HepG2 (cell line): ENCODE data around the gene CEBPA. TPM values are rescaled to one million over a fixed set of nuclear protein-coding genes. Genes with fewer than 3 reads are reported as not detected.
A peak's percentile ranks its signal among the peaks of the same experiment; 100 is the strongest.

Source experiments
- ADNP ChIP-seq: sonication (generic); formaldehyde crosslinking; IDR thresholded peaks from 2 replicates; pipeline ENCODE4 v1.4.0; 2020; ENCODE audit warnings: missing genetic modification reagents
- HMG20B ChIP-seq: conservative IDR thresholded peaks from 2 replicates; pipeline ENCODE4 v1.6.1; 2016; ENCODE audit warnings: missing genetic modification reagents, missing compliant biosample characterization
- KAT2B ChIP-seq: fragments of 150-350 bp; IDR thresholded peaks from 2 replicates; pipeline ENCODE4 v1.6.1; 2014; ENCODE audit warnings: low read depth, low read length, borderline replicate concordance
- KDM1A ChIP-seq: IDR thresholded peaks from 2 replicates; pipeline ENCODE4 v1.6.1; 2016; ENCODE audit warnings: missing compliant biosample characterization
- PHF5A ChIP-seq: IDR thresholded peaks from one replicate; pipeline ENCODE4 v1.6.1; 2018; ENCODE audit warnings: low read depth, missing genetic modification reagents; ENCODE audit not compliant: unreplicated experiment
- POLR2AphosphoS5 ChIP-seq: IDR thresholded peaks from 2 replicates; pipeline ENCODE4 v1.6.1; 2012; ENCODE audit warnings: low read depth, low read length
- RXRB ChIP-seq: IDR thresholded peaks from 2 replicates; pipeline ENCODE4 v1.6.1; 2016; ENCODE audit warnings: borderline replicate concordance, missing genetic modification reagents, missing compliant biosample characterization
- SAP130 ChIP-seq: IDR thresholded peaks from 2 replicates; pipeline ENCODE4 v1.6.1; 2016; ENCODE audit warnings: low read depth
- SNAPC2 ChIP-seq: sonication (generic); formaldehyde crosslinking; IDR thresholded peaks from 2 replicates; pipeline ENCODE4 v1.8.1; 2022; ENCODE audit warnings: mild to moderate bottlenecking, missing genetic modification reagents
- YEATS4 ChIP-seq: sonication (generic); formaldehyde crosslinking; IDR thresholded peaks from 2 replicates; pipeline ENCODE4 v1.4.0; 2020; ENCODE audit warnings: missing genetic modification reagents, borderline replicate concordance
- ZBTB46 ChIP-seq: sonication (generic); formaldehyde crosslinking; IDR thresholded peaks from 2 replicates; pipeline ENCODE4 v1.4.0; 2020; ENCODE audit warnings: mild to moderate bottlenecking, missing genetic modification reagents, borderline replicate concordance
- ZNF205 ChIP-seq: IDR thresholded peaks from 2 replicates; pipeline ENCODE4 v1.6.1; 2018; ENCODE audit warnings: missing biosample characterization, missing genetic modification reagents
- ZNF317 ChIP-seq: sonication (generic); formaldehyde crosslinking; IDR thresholded peaks from 2 replicates; pipeline ENCODE4 v1.5.0; 2020; ENCODE audit warnings: mild to moderate bottlenecking, missing genetic modification reagents
- ZNF350 ChIP-seq: sonication (generic); formaldehyde crosslinking; IDR thresholded peaks from 2 replicates; pipeline ENCODE4 v1.4.0; 2020; ENCODE audit warnings: mild to moderate bottlenecking, low read depth, missing genetic modification reagents, borderline replicate concordance
- ZNF501 ChIP-seq: sonication (generic); formaldehyde crosslinking; IDR thresholded peaks from 2 replicates; pipeline ENCODE4 v1.5.1; 2020; ENCODE audit warnings: mild to moderate bottlenecking, moderate library complexity, missing genetic modification reagents
- ZNF543 ChIP-seq: sonication (generic); formaldehyde crosslinking; IDR thresholded peaks from 2 replicates; pipeline ENCODE4 v1.4.0; 2020; ENCODE audit warnings: mild to moderate bottlenecking, missing genetic modification reagents
- ZNF547 ChIP-seq: sonication (generic); formaldehyde crosslinking; IDR thresholded peaks from 2 replicates; pipeline ENCODE4 v1.5.1; 2020; ENCODE audit warnings: mild to moderate bottlenecking, missing genetic modification reagents
- ZNF569 ChIP-seq: sonication (generic); formaldehyde crosslinking; IDR thresholded peaks from 2 replicates; pipeline ENCODE4 v1.5.0; 2020; ENCODE audit warnings: mild to moderate bottlenecking, missing genetic modification reagents, moderate library complexity, borderline replicate concordance
- ZNF607 ChIP-seq: sonication (generic); formaldehyde crosslinking; IDR thresholded peaks from 2 replicates; pipeline ENCODE4 v1.5.1; 2020; ENCODE audit warnings: missing genetic modification reagents, mild to moderate bottlenecking, borderline replicate concordance
- ZNF678 ChIP-seq: sonication (generic); formaldehyde crosslinking; IDR thresholded peaks from 2 replicates; pipeline ENCODE4 v1.4.0; 2020; ENCODE audit warnings: mild to moderate bottlenecking, missing genetic modification reagents
- ZNF761 ChIP-seq: sonication (generic); formaldehyde crosslinking; conservative IDR thresholded peaks from 2 replicates; pipeline ENCODE4 v1.4.0; 2020; ENCODE audit warnings: mild to moderate bottlenecking, missing genetic modification reagents
- ZSCAN22 ChIP-seq: sonication (generic); formaldehyde crosslinking; IDR thresholded peaks from 2 replicates; pipeline ENCODE4 v1.4.0; 2020; ENCODE audit warnings: mild to moderate bottlenecking, missing genetic modification reagents
- polyA plus RNA-seq, 8 experiments: library from polyadenylated mRNA; depleted of rRNA in 3 of 8; stranded (reverse) in 7 of 8; unstranded in 1 of 8; fragments of >200 nt; fragmentation: Illumina TruSeq in 4 of 8; extraction: Trizol in 4 of 8; gene quantifications; 2 replicates each; pipeline versions ENCODE4 v1.2.1 to v1.2.3, GENCODE V29; 2011 to 2016; ENCODE audit warnings: low read depth in 4 of 8, missing spikeins in 1 of 8, mixed read lengths in 1 of 8; ENCODE audit not compliant: insufficient read depth in 1 of 8
- total RNA-seq, 5 experiments: library from RNA; depleted of rRNA; stranded (reverse); fragments of >200 nt; fragmentation: Illumina TruSeq; extraction: Trizol; gene quantifications; 2 replicates each; pipeline ENCODE4 v1.2.3, GENCODE V29; 2016; ENCODE audit warnings: low read depth in 1 of 5
- TF ChIP-seq, protein P1 (sequence below): sonication (generic); formaldehyde crosslinking; IDR thresholded peaks from 2 replicates; pipeline ENCODE4 v1.5.0; 2020; ENCODE audit warnings: mild to moderate bottlenecking, missing genetic modification reagents
- TF ChIP-seq, protein P2 (sequence below): sonication (generic); formaldehyde crosslinking; IDR thresholded peaks from 2 replicates; pipeline ENCODE4 v1.5.0; 2020; ENCODE audit warnings: mild to moderate bottlenecking, missing genetic modification reagents, borderline replicate concordance

Gene CEBPA
- total and polyA plus RNA-seq, 2 of the 13 experiments (the other 11 are each of a cell fraction or from before 2014, with no cell fraction given): 24.8 to 103 TPM

GRCh38 chr19:33300894-33301143 lies 1.5 kb downstream of the CEBPA start (continued):
- TF ChIP-seq RXRB (no peak), ZNF678 (CRISPR knock-in tag) (no peak), ZSCAN22 (CRISPR knock-in tag) (no peak), PHF5A (no peak), ZNF205 (CRISPR knock-in tag) (no peak), SNAPC2 (CRISPR knock-in tag) (no peak), ZNF543 (no peak), HMG20B (CRISPR knock-in tag) (no peak), ZBTB46 (no peak), ZNF761 (CRISPR knock-in tag) (no peak), ZNF317 (no peak), ZNF501 (CRISPR knock-in tag) (0 out of 2 replicates have a peak, but pooled peaks have one; percentile 67), YEATS4 (CRISPR knock-in tag) (no peak), ZNF350 (CRISPR knock-in tag) (peak; percentile 56; the same call in 1 of the 2 replicates), KAT2B (no peak), KDM1A (CRISPR knock-in tag) (no peak), ZNF569 (CRISPR knock-in tag) (no peak), ZNF607 (CRISPR knock-in tag) (0 out of 2 replicates have a peak, but pooled peaks have one; percentile 53), ZNF547 (no peak), POLR2AphosphoS5 (no peak), ADNP (no peak), SAP130 (CRISPR knock-in tag) (no peak)
- TF ChIP-seq, protein P1, sequence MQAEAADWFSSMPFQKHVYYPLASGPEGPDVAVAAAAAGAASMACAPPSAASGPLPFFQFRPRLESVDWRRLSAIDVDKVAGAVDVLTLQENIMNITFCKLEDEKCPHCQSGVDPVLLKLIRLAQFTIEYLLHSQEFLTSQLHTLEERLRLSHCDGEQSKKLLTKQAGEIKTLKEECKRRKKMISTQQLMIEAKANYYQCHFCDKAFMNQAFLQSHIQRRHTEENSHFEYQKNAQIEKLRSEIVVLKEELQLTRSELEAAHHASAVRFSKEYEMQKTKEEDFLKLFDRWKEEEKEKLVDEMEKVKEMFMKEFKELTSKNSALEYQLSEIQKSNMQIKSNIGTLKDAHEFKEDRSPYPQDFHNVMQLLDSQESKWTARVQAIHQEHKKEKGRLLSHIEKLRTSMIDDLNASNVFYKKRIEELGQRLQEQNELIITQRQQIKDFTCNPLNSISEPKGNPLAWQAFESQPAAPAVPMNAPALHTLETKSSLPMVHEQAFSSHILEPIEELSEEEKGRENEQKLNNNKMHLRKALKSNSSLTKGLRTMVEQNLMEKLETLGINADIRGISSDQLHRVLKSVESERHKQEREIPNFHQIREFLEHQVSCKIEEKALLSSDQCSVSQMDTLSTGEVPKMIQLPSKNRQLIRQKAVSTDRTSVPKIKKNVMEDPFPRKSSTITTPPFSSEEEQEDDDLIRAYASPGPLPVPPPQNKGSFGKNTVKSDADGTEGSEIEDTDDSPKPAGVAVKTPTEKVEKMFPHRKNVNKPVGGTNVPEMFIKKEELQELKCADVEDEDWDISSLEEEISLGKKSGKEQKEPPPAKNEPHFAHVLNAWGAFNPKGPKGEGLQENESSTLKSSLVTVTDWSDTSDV (CRISPR knock-in tag): 0 out of 2 replicates have a peak, but pooled peaks have one; percentile 17
- TF ChIP-seq, protein P2, sequence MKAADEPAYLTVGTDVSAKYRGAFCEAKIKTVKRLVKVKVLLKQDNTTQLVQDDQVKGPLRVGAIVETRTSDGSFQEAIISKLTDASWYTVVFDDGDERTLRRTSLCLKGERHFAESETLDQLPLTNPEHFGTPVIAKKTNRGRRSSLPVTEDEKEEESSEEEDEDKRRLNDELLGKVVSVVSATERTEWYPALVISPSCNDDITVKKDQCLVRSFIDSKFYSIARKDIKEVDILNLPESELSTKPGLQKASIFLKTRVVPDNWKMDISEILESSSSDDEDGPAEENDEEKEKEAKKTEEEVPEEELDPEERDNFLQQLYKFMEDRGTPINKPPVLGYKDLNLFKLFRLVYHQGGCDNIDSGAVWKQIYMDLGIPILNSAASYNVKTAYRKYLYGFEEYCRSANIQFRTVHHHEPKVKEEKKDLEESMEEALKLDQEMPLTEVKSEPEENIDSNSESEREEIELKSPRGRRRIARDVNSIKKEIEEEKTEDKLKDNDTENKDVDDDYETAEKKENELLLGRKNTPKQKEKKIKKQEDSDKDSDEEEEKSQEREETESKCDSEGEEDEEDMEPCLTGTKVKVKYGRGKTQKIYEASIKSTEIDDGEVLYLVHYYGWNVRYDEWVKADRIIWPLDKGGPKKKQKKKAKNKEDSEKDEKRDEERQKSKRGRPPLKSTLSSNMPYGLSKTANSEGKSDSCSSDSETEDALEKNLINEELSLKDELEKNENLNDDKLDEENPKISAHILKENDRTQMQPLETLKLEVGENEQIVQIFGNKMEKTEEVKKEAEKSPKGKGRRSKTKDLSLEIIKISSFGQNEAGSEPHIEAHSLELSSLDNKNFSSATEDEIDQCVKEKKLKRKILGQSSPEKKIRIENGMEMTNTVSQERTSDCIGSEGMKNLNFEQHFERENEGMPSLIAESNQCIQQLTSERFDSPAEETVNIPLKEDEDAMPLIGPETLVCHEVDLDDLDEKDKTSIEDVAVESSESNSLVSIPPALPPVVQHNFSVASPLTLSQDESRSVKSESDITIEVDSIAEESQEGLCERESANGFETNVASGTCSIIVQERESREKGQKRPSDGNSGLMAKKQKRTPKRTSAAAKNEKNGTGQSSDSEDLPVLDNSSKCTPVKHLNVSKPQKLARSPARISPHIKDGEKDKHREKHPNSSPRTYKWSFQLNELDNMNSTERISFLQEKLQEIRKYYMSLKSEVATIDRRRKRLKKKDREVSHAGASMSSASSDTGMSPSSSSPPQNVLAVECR (CRISPR knock-in tag): peak; percentile 46; the same call in 1 of the 2 replicates
